A549 (cell line): Measurements from ENCODE around the gene DSCAML1. TPM values are rescaled to one million over a fixed set of nuclear protein-coding genes. Genes with fewer than 3 reads are reported as not detected.

Source experiments
- ATAC-seq, 2 experiments: fragments of 200-7000 bp in 1 of 2; fragments of >200 bp in 1 of 2; cut with Nextera tagmentation in 1 of 2; cut with Tn5 transposase in 1 of 2; 3 replicates each; pipeline versions ENCODE4 v1.8.0 to v1.9.1; 2018 to 2020; ENCODE audit warnings: mild to moderate bottlenecking in 1 of 2, moderate library complexity in 1 of 2
- CTCF ChIA-PET: fragments of 300-600 bp; sonication (Branson Sonifier 250); formaldehyde crosslinking; extraction: SDS; loops from one replicate; lab custom pipeline; 2021; ENCODE audit warnings: antibody characterized with exemption, inconsistent platforms; lab: Yijun Ruan, JAX
- POLR2A ChIA-PET: fragments of 350-600 bp; formaldehyde crosslinking; extraction: SDS; loops from one replicate; lab custom pipeline; 2021; ENCODE audit warnings: antibody characterized with exemption, inconsistent platforms; lab: Yijun Ruan, JAX
- DNase-seq, 2 experiments: peaks; one replicate each; pipeline versions ENCODE4 v3.0.0 to v3.0.0-alpha.2; 2011 to 2016; ENCODE audit warnings: low read depth in 1 of 2, low spot score in 1 of 2
- FAIRE-seq: peaks from 2 replicates; lab custom pipeline; 2011; peaks lifted over from hg19 to GRCh38; lab: Jason Lieb, UNC
- H3K27ac ChIP-seq, 2 experiments: fragments of >200 bp; sonication (Bioruptor Twin); formaldehyde crosslinking; 3 replicates each; pipeline ENCODE4 v1.5.1; 2016 to 2017
- H3K4me1 ChIP-seq: fragments of >200 bp; sonication (Bioruptor Twin); formaldehyde crosslinking; 3 replicates; pipeline ENCODE4 v1.6.1; 2016
- H3K4me2 ChIP-seq: fragments of >200 bp; sonication (Bioruptor Twin); formaldehyde crosslinking; 3 replicates; pipeline ENCODE4 v1.6.1; 2016
- H3K4me3 ChIP-seq: fragments of >200 bp; sonication (Bioruptor Twin); formaldehyde crosslinking; 3 replicates; pipeline ENCODE4 v1.5.1; 2016
- H3K9me3 ChIP-seq: fragments of >200 bp; sonication (Bioruptor Twin); formaldehyde crosslinking; 3 replicates; pipeline ENCODE4 v1.6.1; 2016
- BHLHE40 ChIP-seq: IDR thresholded peaks from 2 replicates; pipeline ENCODE4 v1.6.1; 2012; ENCODE audit warnings: low read depth, low read length, inconsistent platforms
- CHD4 ChIP-seq: fragments of 200-600 bp; sonication (generic); IDR thresholded peaks from 2 replicates; pipeline ENCODE4 v1.6.1; 2016; ENCODE audit warnings: antibody characterized with exemption, mild to moderate bottlenecking, borderline replicate concordance
- EHMT2 ChIP-seq: fragments of 200-600 bp; sonication (generic); IDR thresholded peaks from 2 replicates; pipeline ENCODE4 v1.6.1; 2016; ENCODE audit warnings: antibody characterized with exemption, low read depth, mild to moderate bottlenecking, moderate library complexity
- ESRRA ChIP-seq: fragments of 150-350 bp; IDR thresholded peaks from 2 replicates; pipeline ENCODE4 v1.6.1; 2014; ENCODE audit warnings: mild to moderate bottlenecking, low read length, borderline replicate concordance
- FOSB ChIP-seq: fragments of 250-450 bp; sonication (Bioruptor Pico); IDR thresholded peaks from 2 replicates; pipeline ENCODE4 v1.5.0; 2020; ENCODE audit warnings: mild to moderate bottlenecking, moderate library complexity
- FOSL2 ChIP-seq, 2 experiments: fragments of 450-650 bp in 1 of 2; fragments of >200 bp in 1 of 2; sonication (Bioruptor Twin) in 1 of 2; formaldehyde crosslinking; IDR thresholded peaks; 2 replicates each; pipeline versions ENCODE4 v1.5.0 to v1.6.1; 2016 to 2020; ENCODE audit warnings: mild to moderate bottlenecking in 1 of 2, moderate library complexity in 1 of 2
- FOXS1 ChIP-seq: fragments of 250-450 bp; sonication (Bioruptor Pico); IDR thresholded peaks from 2 replicates; pipeline ENCODE4 v1.5.0; 2020; ENCODE audit warnings: mild to moderate bottlenecking, moderate library complexity
- HEYL ChIP-seq: fragments of 250-450 bp; sonication (Bioruptor Pico); IDR thresholded peaks from 2 replicates; pipeline ENCODE4 v1.8.0; 2021; ENCODE audit warnings: mild to moderate bottlenecking, moderate library complexity
- HOXB13 ChIP-seq: fragments of 250-450 bp; sonication (Bioruptor Pico); IDR thresholded peaks from 2 replicates; pipeline ENCODE4 v1.5.0; 2020; ENCODE audit warnings: low read depth, mild to moderate bottlenecking, moderate library complexity
- KDM1A ChIP-seq: fragments of 200-600 bp; sonication (generic); IDR thresholded peaks from 2 replicates; pipeline ENCODE4 v1.6.1; 2016; ENCODE audit warnings: low read depth, mild to moderate bottlenecking
- KDM5A ChIP-seq: fragments of 200-600 bp; sonication (generic); IDR thresholded peaks from 2 replicates; pipeline ENCODE4 v1.6.1; 2016; ENCODE audit warnings: antibody characterized with exemption, mild to moderate bottlenecking
- MAZ ChIP-seq: fragments of 150-350 bp; IDR thresholded peaks from 2 replicates; pipeline ENCODE4 v1.6.1; 2014; ENCODE audit warnings: antibody characterized with exemption, low read depth, low read length, borderline replicate concordance
- POLR2A ChIP-seq: IDR thresholded peaks from 2 replicates; pipeline ENCODE4 v1.6.1; 2012; ENCODE audit warnings: mild to moderate bottlenecking, low read length
- RAD21 ChIP-seq, 2 experiments: fragments of >200 bp in 1 of 2; sonication (Bioruptor Twin) in 1 of 2; formaldehyde crosslinking in 1 of 2; IDR thresholded peaks in 1 of 2; conservative IDR thresholded peaks in 1 of 2; 2 replicates in 1 of 2; 3 replicates in 1 of 2; pipeline ENCODE4 v1.6.1; 2012 to 2018; ENCODE audit warnings: inconsistent platforms in 1 of 2
- RARB ChIP-seq: fragments of 250-450 bp; sonication (Bioruptor Pico); IDR thresholded peaks from 2 replicates; pipeline ENCODE4 v1.8.0; 2021; ENCODE audit warnings: mild to moderate bottlenecking, moderate library complexity
- RCOR1 ChIP-seq: fragments of 150-350 bp; IDR thresholded peaks from 2 replicates; pipeline ENCODE4 v1.6.1; 2014; ENCODE audit warnings: antibody characterized with exemption, low read length, low read depth
- RFX5 ChIP-seq: fragments of 450-650 bp; IDR thresholded peaks from 2 replicates; pipeline ENCODE4 v1.7.1; 2014; ENCODE audit warnings: antibody characterized with exemption, mild to moderate bottlenecking, moderate library complexity
- SMC3 ChIP-seq: fragments of >200 bp; sonication (Bioruptor Twin); formaldehyde crosslinking; IDR thresholded peaks from 3 replicates; pipeline ENCODE4 v1.6.1; 2018; ENCODE audit warnings: inconsistent platforms
- SREBF2 ChIP-seq: fragments of 450-650 bp; IDR thresholded peaks from 2 replicates; pipeline ENCODE4 v1.6.1; 2014; ENCODE audit warnings: mild to moderate bottlenecking, moderate library complexity
- TFCP2L1 ChIP-seq: fragments of 250-450 bp; sonication (Bioruptor Pico); IDR thresholded peaks from 2 replicates; pipeline ENCODE4 v1.5.0; 2021; ENCODE audit warnings: mild to moderate bottlenecking
- TP53 ChIP-seq: fragments of 250-450 bp; sonication (Bioruptor Pico); IDR thresholded peaks from 2 replicates; pipeline ENCODE4 v1.5.0; 2021; ENCODE audit warnings: mild to moderate bottlenecking, moderate library complexity
- ZC3H11A ChIP-seq: fragments of 450-650 bp; IDR thresholded peaks from 2 replicates; pipeline ENCODE4 v1.6.1; 2014; ENCODE audit warnings: antibody characterized with exemption, mild to moderate bottlenecking
- WGBS: methylation state at CpG from one replicate; pipeline ENCODE4 v1.1.6; 2017; ENCODE audit errors: missing lambda C conversion rate; 5-methylcytosine and 5-hydroxymethylcytosine counted together
- polyA plus RNA-seq, 4 experiments: library from polyadenylated mRNA; depleted of rRNA in 3 of 4; stranded (reverse); fragments of >200 nt; fragmentation: RNase III in 1 of 4; extraction: RNeasy Plus Mini Kit Qiagen cat#74134 plus additional on column Dnase treatment in 1 of 4; gene quantifications; 2 replicates in 3 of 4; 3 replicates in 1 of 4; pipeline ENCODE4 v1.2.3, GENCODE V29; 2011 to 2017
- TF ChIP-seq, protein P1 (sequence below): fragments of 200-600 bp; sonication (generic); IDR thresholded peaks from 2 replicates; pipeline ENCODE4 v1.6.1; 2016; ENCODE audit warnings: antibody characterized with exemption, mild to moderate bottlenecking, moderate library complexity
- TF ChIP-seq, protein P2 (sequence below): fragments of >200 bp; sonication (Bioruptor Twin); formaldehyde crosslinking; IDR thresholded peaks from 2 replicates; pipeline ENCODE4 v1.6.1; 2016
- TF ChIP-seq, protein P3 (sequence below): IDR thresholded peaks from 2 replicates; pipeline ENCODE4 v1.6.1; 2012; ENCODE audit warnings: low read depth, borderline replicate concordance
- TF ChIP-seq, protein P4 (sequence below): fragments of 150-350 bp; IDR thresholded peaks from 2 replicates; pipeline ENCODE4 v1.6.1; 2014; ENCODE audit warnings: low read depth, mild to moderate bottlenecking, low read length
- TF ChIP-seq, protein P5 (sequence below): fragments of 450-650 bp; IDR thresholded peaks from 2 replicates; pipeline ENCODE4 v1.6.1; 2014; ENCODE audit warnings: antibody characterized with exemption

Gene DSCAML1
- polyA plus RNA-seq, 2 of the 4 experiments (the other 2 are of a cell fraction): 0.12 to 0.31 TPM

DNA sequence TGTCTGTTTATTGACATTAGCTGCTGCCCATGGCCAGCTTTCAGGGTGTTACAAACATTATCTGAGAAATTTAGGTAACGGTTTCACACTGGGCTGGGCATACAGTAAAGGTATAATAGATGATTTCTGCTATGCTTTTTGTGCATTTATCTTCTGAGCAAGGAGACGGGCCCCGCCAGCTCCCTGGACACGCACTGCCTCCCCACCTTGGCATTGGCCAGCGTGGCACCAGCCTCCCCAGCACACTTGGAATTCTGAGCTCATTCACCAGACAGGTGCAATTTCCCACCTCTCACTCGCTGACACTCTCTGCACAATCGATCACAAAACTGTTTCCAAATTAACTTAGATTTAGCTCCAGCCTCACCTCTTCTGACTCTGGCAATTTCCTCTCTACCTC is 246.6 kb downstream of the DSCAML1 start:
- Histone ChIP-seq H3K4me3 (no peak overlapping the region), H3K4me2 (no peak overlapping the region), H3K9me3 (no peaks in the 10 kb centered on the region), H3K4me1 (no peaks in the 10 kb centered on the region), H3K27ac (no peak overlapping the region)
- ChIA-PET POLR2A (no interaction called here), CTCF (interaction anchor here (1.6 kb wide), 1 partner anchor 397 kb away, joined by 4 read pairs; no protein-coding TSS in a partner anchor)
- DNase-seq: no peak
- WGBS: 61% methylated on average over 7 of the region's 7 CpGs
- FAIRE-seq: no peak
- ATAC-seq: no peak
- TF ChIP-seq KDM5A (no peak), RAD21 (conservative IDR thresholded peaks at IDR 0.05 in 1 of 2, IDR thresholded peaks at IDR 0.05 in 1 of 2) (no peak), SMC3 (no peak), RCOR1 (no peak), FOSB (CRISPR knock-in tag) (no peak), KDM1A (no peak), EHMT2 (no peak), TP53 (no peak), CHD4 (no peak)
- TF ChIP-seq, protein P1, sequence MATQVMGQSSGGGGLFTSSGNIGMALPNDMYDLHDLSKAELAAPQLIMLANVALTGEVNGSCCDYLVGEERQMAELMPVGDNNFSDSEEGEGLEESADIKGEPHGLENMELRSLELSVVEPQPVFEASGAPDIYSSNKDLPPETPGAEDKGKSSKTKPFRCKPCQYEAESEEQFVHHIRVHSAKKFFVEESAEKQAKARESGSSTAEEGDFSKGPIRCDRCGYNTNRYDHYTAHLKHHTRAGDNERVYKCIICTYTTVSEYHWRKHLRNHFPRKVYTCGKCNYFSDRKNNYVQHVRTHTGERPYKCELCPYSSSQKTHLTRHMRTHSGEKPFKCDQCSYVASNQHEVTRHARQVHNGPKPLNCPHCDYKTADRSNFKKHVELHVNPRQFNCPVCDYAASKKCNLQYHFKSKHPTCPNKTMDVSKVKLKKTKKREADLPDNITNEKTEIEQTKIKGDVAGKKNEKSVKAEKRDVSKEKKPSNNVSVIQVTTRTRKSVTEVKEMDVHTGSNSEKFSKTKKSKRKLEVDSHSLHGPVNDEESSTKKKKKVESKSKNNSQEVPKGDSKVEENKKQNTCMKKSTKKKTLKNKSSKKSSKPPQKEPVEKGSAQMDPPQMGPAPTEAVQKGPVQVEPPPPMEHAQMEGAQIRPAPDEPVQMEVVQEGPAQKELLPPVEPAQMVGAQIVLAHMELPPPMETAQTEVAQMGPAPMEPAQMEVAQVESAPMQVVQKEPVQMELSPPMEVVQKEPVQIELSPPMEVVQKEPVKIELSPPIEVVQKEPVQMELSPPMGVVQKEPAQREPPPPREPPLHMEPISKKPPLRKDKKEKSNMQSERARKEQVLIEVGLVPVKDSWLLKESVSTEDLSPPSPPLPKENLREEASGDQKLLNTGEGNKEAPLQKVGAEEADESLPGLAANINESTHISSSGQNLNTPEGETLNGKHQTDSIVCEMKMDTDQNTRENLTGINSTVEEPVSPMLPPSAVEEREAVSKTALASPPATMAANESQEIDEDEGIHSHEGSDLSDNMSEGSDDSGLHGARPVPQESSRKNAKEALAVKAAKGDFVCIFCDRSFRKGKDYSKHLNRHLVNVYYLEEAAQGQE: no peak
- TF ChIP-seq, protein P2, sequence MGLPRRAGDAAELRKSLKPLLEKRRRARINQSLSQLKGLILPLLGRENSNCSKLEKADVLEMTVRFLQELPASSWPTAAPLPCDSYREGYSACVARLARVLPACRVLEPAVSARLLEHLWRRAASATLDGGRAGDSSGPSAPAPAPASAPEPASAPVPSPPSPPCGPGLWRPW: no peak

DNA sequence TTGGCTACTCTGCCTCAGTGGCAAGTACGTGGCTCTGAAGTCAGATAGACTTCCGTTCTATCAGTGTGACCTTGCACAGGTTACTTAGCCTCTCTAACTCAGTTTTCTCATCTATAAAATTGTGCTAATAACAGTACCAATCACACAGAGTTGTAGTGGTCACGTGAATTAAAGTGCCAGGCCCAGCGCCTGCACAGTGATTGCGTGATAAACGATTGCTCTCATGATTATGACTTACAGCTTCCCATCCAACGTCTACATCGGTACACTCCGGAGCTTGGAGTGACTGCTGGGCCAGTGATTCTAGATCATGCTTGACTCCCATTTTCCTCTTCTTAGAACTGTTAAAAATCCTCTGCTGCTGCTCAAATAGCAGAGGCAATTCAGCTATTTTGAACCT is 247.6 kb downstream of the DSCAML1 start:
- no peak for ATAC-seq
- POLR2A ChIA-PET: no interaction called here
- CTCF ChIA-PET: interaction anchor here (1.6 to 2.1 kb wide), 2 partner anchors 123 to 398 kb away, joined by 4 to 6 read pairs; no protein-coding TSS in a partner anchor
- no peaks in the 10 kb centered on the region for H3K4me1 ChIP-seq
- no peak for DNase-seq
- H3K4me2 ChIP-seq: no peak overlapping the region
- no peak for TF ChIP-seq POLR2A
- TF ChIP-seq RFX5: no peak
- TF ChIP-seq RCOR1: no peak
- no peak for TF ChIP-seq CHD4
- TF ChIP-seq HEYL (CRISPR knock-in tag): no peak
- TF ChIP-seq RAD21 (conservative IDR thresholded peaks at IDR 0.05 in 1 of 2, IDR thresholded peaks at IDR 0.05 in 1 of 2): no peak
- TF ChIP-seq, protein P3, sequence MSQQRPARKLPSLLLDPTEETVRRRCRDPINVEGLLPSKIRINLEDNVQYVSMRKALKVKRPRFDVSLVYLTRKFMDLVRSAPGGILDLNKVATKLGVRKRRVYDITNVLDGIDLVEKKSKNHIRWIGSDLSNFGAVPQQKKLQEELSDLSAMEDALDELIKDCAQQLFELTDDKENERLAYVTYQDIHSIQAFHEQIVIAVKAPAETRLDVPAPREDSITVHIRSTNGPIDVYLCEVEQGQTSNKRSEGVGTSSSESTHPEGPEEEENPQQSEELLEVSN: no peak
- no peak for TF ChIP-seq HOXB13
- TF ChIP-seq TFCP2L1 (CRISPR knock-in tag): no peak
- TF ChIP-seq, all 56 proteins: peak for 0
- no peak overlapping the region for H3K27ac ChIP-seq
- no peak for FAIRE-seq
- 78% methylated on average over 9 of the region's 9 CpGs for WGBS
- no peaks in the 10 kb centered on the region for H3K9me3 ChIP-seq
- H3K4me3 ChIP-seq: no peak overlapping the region

DNA sequence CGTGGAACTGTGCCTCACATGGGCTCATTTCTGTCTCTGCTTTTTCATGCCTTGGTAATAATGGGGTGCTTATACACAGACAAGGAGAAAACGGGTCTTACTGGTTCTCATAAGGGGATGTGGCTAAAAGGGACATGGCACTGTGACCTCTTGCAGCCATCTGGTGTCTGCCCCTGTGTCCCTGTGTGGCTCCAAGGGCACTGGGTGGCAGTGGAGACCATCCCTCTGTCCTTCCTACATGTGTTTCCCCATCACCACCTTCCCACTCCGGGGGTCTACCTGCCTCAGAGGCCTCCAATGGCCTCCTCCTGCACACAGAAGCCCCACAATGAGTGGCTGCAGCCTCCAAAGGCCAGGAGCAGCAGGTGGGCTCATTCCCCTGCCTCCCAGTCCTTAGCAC is 248.1 kb downstream of the DSCAML1 start:
- Histone ChIP-seq H3K9me3 (no peaks in the 10 kb centered on the region), H3K4me2 (no peak overlapping the region), H3K4me3 (no peak overlapping the region), H3K27ac (no peak overlapping the region), H3K4me1 (no peaks in the 10 kb centered on the region)
- WGBS: 50% methylated on average over 2 of the region's 3 CpGs
- no peak for TF ChIP-seq BHLHE40
- TF ChIP-seq FOXS1 (CRISPR knock-in tag): no peak
- TF ChIP-seq, protein P4, sequence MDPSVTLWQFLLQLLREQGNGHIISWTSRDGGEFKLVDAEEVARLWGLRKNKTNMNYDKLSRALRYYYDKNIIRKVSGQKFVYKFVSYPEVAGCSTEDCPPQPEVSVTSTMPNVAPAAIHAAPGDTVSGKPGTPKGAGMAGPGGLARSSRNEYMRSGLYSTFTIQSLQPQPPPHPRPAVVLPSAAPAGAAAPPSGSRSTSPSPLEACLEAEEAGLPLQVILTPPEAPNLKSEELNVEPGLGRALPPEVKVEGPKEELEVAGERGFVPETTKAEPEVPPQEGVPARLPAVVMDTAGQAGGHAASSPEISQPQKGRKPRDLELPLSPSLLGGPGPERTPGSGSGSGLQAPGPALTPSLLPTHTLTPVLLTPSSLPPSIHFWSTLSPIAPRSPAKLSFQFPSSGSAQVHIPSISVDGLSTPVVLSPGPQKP: no peak
- TF ChIP-seq MAZ: no peak
- no peak for TF ChIP-seq RAD21 (conservative IDR thresholded peaks at IDR 0.05 in 1 of 2, IDR thresholded peaks at IDR 0.05 in 1 of 2)
- TF ChIP-seq RARB (CRISPR knock-in tag): no peak
- no peak for TF ChIP-seq FOSL2 (IDR thresholded peaks at IDR 0.05)
- TF ChIP-seq FOSL2 (CRISPR knock-in tag; IDR thresholded peaks at IDR 0.05): no peak
- no peak for TF ChIP-seq SREBF2
- TF ChIP-seq, protein P3: no peak
- TF ChIP-seq, protein P5, sequence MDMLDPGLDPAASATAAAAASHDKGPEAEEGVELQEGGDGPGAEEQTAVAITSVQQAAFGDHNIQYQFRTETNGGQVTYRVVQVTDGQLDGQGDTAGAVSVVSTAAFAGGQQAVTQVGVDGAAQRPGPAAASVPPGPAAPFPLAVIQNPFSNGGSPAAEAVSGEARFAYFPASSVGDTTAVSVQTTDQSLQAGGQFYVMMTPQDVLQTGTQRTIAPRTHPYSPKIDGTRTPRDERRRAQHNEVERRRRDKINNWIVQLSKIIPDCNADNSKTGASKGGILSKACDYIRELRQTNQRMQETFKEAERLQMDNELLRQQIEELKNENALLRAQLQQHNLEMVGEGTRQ: no peak
- no peak for TF ChIP-seq ESRRA
- TF ChIP-seq HOXB13: no peak
- TF ChIP-seq CHD4: no peak
- TF ChIP-seq ZC3H11A: no peak
- no peak for DNase-seq
- ChIA-PET POLR2A (no interaction called here), CTCF (interaction anchor here (1.6 to 2.1 kb wide), 2 partner anchors 123 to 398 kb away, joined by 4 to 6 read pairs; no protein-coding TSS in a partner anchor)
- FAIRE-seq: no peak
- no peak for ATAC-seq
